Kidney capillary endothelial cell (primary cell): ENCODE measurements around the gene ZBTB7C.

Experiments
- DNase-seq: peaks from one replicate; pipeline ENCODE4 v3.0.0-alpha.2; 2018; ENCODE audit warnings: low spot score

Gene ZBTB7C

GRCh38 chr18:48324651-48325050, 84.5 kb downstream of the ZBTB7C start:
- no peak for DNase-seq

DNA sequence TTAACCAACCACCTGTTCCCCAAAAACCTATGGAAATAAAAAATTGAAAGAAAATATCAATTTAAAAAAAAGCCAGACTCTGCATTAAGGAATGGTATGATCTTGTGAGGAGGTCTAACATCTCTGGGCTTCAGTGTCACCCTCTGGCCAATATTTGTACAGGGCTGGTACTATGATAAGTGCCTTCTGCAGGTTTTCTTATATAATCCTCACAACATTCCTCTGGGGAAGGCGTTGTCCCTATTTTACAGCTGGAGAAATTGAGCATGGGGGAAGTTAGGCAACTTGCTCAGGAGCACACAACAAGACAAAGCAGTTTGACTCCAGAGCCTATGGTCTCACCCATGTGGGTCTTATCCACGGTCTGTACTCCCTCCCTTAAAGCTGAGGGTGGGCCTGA, 86.0 kb downstream of the ZBTB7C start:
- no peak for DNase-seq

DNA sequence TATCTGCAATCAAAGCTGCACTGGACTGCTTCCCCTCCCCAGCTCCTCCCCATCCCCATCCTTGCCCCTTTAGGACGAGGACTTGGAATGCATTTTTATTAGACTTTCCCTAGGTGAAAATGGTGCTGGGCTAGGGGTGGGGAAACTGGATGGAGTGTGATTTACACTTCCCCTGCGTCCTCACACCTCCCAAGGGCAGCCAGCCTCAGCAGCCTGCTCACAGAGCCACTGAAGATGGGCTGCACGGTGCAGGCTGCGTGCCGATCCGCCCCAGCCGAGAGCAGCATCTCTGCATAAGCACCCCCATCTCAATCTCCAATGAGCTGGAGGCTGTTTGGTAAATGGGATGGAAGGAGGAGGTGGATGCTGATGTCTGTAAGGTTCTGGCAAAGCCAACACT, 87.6 kb downstream of the ZBTB7C start:
- DNase-seq: no peak

GRCh38 chr18:48321121-48321520, 88.1 kb downstream of the ZBTB7C start:
- no peak for DNase-seq

DNA sequence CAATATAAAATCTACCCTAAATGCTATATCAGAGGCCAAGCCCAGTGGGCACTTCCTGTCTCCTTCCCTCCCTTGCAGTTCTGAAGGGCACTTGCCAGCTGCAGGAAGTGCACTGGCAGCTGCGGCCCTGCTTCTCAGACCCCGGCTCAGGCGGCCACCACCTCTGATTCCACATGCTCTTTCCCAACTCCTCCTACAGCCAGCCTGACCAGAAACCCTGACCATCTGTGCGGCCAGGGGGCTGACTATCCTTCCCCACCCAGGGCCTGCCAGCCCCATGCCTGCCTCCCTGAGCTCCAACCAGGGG, 88.6 kb downstream of the ZBTB7C start:
- no peak for DNase-seq

- no peak for DNase-seq
Measured at GRCh38 chr18:48319801-48320638, 89.2 kb downstream of the ZBTB7C start.

- no peak for DNase-seq
Measured at GRCh38 chr18:48318436-48318835, 90.7 kb downstream of the ZBTB7C start.

DNA sequence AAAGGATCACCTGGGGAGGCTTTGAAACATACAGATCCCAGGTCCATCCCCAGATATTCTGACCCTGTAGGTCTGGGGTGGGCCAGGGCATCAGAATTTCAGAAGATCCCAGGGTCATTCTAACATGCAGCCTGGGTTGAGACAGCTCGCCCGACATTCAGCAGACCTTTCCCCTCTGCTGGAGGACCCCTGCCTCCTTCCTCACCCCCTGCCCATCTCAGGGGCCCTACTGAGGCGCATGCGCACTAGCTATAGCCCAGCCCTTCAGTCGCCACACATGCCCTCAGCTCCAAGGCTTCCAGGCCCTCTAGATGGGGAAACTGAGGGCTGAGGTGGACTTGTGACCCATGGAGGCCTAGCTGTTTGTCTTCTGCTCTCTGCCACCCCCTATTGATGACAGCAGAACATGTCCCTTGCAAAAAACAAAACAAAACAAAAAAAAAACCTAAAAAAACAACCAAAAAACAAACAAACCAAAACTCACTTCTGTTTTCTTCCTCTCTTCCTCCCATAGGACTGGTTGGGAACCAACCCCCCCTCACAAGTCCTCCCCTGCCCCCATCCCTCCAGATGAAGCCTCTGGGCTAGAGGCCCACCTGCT, 91.3 kb downstream of the ZBTB7C start:
- no peak for DNase-seq

GRCh38 chr18:48316177-48316576, 93.0 kb downstream of the ZBTB7C start:
- no peak for DNase-seq

DNA sequence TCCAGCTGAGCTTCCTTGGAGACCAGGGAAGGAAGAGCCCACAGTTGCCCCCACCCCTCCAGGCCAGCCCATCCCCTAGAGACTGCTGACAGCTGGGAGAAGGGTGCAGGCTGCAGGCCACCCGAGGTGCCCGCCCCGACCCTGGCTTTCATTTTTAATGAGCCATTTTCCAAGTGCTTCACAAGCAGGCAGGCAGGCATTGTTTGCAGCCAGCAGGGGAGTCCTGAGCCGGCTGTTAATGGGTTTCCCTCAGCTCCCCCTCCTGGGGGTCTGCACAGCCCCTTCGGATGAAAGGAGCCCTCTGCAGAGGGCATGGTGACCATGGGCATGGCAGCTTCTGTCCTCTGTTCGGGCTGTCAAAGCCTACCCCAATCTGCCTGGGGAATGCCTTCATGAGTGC, 94.5 kb downstream of the ZBTB7C start:
- DNase-seq: no peak

GRCh38 chr18:48313792-48314191, 95.4 kb downstream of the ZBTB7C start:
- no peak for DNase-seq

DNA sequence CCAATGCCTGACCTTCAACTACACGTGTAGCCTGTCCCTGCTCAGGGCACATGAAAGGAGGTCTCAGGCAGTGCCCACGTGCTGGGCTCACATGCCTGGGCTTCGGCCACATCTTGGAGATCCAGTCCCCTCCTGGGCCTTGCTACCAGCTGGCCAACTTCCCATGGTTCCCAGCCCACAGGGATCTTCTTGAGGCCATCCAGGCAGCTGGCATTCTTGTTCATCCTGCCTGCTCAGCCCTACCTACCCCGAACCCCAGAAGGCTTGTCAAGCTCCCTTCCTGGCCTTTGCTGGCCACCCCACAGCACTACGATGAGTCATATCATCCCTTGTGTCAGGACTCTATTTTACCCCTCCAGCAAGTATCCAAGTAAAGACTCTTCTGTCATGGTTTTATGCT, 97.1 kb downstream of the ZBTB7C start:
- DNase-seq: no peak

- no peak for DNase-seq
Measured at GRCh38 chr18:48310999-48311398, 98.2 kb downstream of the ZBTB7C start.

DNA sequence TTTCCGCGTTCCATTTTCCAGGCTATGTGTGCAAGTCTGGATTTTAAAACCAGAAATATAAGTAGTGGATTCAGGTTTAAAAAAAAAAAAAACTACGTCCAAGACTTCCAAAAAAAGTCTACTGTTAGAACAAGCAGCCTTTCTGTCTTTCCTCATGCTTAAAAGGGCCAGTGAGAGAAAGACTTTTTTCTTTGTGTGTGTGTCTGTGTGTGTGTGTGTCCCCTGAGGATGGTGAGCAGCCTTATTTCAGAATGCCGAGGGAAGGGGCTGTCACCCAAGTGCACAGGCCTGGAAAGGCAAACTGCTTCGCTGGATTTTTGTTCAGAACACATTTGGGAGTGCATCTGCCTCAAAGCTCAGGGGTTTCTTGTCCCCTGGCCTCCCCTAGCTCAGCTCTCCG, 98.8 kb downstream of the ZBTB7C start:
- DNase-seq: no peak

GRCh38 chr18:48308755-48309575, 100.2 kb downstream of the ZBTB7C start:
- no peak for DNase-seq

DNA sequence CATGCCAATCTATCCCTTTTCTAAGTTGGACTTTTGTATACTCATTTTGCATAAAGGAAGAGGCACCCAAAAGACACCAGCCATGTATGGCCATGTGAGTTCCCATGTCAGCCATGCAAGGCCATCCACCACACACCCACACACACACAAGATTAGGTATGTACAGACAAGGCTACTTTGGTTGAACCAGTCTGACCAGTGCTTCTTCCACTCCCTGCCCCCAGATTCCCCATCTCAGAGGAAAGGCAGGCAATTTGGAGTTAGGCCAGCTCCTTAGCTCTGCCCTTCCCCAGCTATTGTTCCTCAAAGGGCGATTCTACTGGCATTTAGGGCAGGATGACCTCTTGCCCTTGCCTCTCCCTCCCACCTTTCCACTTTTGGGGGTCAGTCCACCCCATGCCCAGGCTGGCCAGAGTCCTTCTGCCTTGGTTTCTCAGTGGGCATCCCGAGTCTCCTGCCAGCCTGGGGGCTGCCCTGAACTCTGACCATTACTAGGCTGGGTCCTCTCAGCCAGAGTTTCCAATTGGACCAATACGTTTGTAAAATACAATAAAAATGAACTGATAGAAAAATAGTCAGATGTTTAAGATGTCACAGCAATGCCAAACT, 101.1 kb downstream of the ZBTB7C start:
- no peak for DNase-seq

DNA sequence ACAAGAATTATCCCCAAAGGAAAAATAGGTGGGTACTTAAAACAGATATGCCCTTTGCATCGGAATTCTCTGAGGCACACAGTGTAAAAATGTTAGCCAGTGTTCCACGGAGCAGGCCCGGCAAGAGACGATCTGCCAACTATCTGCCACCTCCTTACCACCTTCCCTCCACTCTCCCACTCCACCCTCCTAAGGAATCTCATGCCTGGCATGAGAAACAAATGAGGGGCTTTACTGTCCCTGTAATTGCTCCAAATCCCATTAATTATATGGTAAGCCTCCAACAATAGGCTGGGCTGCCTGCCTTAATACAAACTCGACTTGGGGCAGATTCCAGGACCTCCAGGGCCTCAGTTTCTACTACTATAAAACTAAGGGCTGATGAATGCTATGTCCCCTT, 102.3 kb downstream of the ZBTB7C start:
- no peak for DNase-seq

DNA sequence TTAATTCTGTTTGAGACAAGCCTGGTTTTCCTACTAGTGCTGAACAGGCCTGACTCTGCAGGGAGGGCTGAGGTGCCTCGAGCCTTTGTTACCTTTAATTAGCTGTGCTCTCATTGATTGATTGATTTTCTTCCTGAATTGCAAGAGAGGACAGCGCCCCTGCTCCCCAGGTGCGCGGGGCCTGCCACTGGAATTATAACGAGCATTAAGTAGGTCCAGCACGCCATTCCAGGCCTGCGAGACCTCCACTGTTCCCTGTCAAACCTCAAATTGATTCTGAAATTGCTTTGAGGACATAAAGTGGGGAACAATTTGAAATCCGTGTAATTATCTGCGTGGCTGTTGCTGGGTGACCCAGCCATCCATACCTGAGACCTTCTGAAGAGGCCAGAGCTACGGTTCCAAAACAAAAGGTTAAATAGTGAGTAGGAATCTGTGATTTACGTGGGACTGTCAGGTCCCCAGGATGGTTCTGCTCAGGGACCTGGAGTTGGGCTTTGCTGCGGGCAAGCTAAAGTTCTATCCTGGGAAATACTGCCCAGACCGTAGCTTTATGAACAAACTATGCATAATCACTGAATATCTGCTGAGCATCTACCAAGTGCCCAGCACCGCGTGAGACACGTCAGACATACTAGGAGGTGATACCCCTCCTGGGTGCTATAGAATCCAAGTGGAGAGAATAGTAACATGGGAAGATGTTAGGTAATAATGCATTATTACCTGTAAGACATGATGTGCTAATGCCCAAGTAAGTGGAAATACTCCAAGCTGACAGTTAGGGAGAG, 104.1 kb downstream of the ZBTB7C start:
- DNase-seq: no peak

DNA sequence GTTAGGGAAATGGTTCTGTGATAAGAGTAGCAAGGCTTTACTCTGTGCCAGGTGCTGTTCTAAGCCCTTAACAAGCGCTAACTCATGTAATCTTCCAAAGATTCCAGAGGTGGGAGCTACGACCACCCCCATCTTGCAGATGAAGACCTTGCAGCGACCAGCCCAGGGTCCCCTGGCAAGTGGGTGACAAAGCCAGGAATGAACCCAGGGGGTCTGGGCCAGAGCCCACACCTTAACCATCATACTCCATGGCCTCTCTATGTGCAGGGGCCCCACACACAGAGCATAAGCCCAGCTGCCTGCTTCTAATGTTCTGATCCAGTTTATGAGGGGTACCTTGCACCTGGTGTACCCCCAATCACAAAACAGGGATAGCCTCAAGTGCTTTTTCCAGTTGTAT, 105.3 kb downstream of the ZBTB7C start:
- DNase-seq: no peak

DNA sequence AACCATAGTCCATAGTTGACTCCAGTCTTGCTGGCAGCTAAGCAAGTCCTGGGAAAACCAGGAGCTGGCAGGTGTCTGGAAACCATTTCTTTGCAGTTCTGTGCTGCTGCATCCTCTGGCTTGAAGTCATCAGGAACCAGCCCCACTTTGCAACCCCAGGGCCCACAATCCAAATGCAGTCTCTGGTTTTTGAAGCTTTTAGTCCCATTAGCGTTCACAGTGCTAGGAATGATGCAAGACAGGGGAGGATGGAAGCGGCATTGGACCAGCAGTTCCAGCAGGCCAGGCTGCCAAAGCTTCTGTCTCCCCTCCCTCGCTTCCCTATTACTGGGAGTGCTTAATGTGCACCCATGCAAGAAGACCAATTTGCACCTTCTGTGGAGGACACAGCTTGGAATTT, 106.4 kb downstream of the ZBTB7C start:
- DNase-seq: no peak

- DNase-seq: no peak
Measured at GRCh38 chr18:48300463-48300961, 108.7 kb downstream of the ZBTB7C start.

- DNase-seq: no peak
Measured at GRCh38 chr18:48297139-48297538, 112.0 kb downstream of the ZBTB7C start.
